Measurements from ENCODE around the gene RGPD4. TPM values are rescaled to one million over a fixed set of nuclear protein-coding genes. Genes with fewer than 3 reads are reported as not detected.
"Not testable (repeated sequence)": the region's sequence is repeated elsewhere in the genome, so short reads cannot be mapped to it uniquely, and the experiment has no call there.

RGPD4 gene
- total RNA-seq, 1 donor from 2014 or later: not detected

DNA sequence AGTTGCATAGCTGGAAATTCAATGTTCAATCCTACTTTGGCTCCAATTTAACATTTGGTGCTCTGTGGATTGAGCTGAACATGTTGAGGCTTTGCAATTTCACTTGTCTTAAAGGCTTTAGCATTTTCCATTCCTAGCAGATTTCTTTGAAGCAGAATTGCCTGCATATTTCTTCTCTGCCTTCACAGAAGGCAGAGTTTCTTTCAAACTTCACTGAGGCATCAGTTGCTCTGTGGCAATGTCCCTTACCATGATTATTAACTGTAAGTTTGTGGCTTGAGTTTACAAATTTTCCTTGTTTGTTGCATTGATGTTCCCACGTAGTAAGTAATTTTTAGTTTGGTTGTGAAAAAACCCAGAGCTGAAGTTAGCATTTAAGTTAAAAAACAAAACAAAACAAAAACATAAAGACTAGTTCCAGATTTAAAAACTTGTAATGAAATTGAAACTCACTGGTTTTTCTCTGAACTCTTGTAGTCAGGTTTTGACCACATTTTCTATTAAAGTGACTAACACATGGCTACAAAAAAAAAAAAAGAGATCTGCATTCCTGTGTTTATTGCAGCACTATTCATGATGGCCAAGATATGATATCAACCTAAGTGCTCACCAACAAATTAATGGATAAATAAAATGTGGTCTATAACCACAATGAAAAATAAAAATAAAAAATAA is 90.1 kb downstream of the RGPD4 start:
- H3K36me3 ChIP-seq (ENCODE audit: control insufficient read depth, insufficient read depth, low read length); DNase-seq (ENCODE audit: low read depth); H3K4me3 ChIP-seq (ENCODE audit: low read depth, low read length); H3K27me3 ChIP-seq (ENCODE audit: control insufficient read depth, insufficient read depth, low read length); FAIRE-seq: not testable (repeated sequence)

DNA sequence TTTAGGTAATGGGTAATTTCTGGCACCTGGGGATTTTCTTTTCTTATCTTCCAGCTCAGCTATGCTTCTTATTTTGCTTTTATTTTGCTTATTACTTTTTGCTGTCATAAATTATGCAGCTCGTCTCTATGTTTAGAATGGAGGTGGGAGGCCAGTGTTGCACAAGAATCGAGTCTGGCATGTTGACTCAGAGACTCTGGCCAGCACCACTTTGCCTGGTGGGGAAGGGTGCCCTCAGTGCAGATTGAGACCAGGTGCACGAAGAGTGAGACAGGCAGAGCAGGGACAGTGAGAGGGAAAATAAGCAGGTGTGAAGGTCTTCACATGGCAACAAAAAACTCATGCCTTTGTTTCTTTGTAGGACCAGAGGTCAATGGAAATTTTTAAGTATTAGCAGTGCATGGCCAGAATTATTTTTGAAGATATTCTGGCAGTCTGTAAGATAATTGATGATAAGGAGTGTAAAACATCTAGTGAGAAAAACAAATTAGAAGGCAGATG is 100.4 kb downstream of the RGPD4 start:
- DNase-seq (ENCODE audit: low read depth) (no peak), FAIRE-seq (no peak)
- TF ChIP-seq, protein P1, sequence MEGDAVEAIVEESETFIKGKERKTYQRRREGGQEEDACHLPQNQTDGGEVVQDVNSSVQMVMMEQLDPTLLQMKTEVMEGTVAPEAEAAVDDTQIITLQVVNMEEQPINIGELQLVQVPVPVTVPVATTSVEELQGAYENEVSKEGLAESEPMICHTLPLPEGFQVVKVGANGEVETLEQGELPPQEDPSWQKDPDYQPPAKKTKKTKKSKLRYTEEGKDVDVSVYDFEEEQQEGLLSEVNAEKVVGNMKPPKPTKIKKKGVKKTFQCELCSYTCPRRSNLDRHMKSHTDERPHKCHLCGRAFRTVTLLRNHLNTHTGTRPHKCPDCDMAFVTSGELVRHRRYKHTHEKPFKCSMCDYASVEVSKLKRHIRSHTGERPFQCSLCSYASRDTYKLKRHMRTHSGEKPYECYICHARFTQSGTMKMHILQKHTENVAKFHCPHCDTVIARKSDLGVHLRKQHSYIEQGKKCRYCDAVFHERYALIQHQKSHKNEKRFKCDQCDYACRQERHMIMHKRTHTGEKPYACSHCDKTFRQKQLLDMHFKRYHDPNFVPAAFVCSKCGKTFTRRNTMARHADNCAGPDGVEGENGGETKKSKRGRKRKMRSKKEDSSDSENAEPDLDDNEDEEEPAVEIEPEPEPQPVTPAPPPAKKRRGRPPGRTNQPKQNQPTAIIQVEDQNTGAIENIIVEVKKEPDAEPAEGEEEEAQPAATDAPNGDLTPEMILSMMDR (IDR thresholded peaks at IDR 0.05; ENCODE audit: insufficient read depth, low read length, severe bottlenecking): no peak
- H3K36me3 ChIP-seq (ENCODE audit: control insufficient read depth, insufficient read depth, low read length): no peaks in the 10 kb centered on the region
- H3K27me3 ChIP-seq (ENCODE audit: control insufficient read depth, insufficient read depth, low read length): no peaks in the 10 kb centered on the region
- no peak overlapping the region for H3K4me3 ChIP-seq (ENCODE audit: low read depth, low read length)

DNA sequence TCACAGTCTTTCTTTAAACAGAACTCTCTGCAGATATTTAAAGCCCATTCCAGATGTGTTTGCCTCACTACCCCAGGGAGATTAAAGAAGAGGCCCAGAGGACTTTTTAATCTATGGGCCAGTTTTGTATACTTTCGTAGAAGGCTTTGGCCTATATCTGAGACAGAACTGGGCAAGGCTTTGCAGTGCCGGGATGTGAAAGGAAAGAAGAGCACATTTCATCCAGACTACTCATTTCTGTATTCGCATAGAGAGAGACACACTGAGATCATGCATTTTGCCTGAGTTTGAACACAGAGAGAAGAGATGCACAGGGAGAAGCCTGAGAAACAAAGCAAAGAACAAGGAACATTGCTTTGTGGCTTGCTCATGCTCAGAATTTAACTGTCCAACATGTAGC is 104.7 kb downstream of the RGPD4 start:
- DNase-seq (ENCODE audit: low read depth) (no peak), FAIRE-seq (peak; percentile 18)
- H3K4me3 ChIP-seq (ENCODE audit: low read depth, low read length): no peak overlapping the region
- no peaks in the 10 kb centered on the region for H3K27me3 ChIP-seq (ENCODE audit: control insufficient read depth, insufficient read depth, low read length)
- TF ChIP-seq, protein P1 (IDR thresholded peaks at IDR 0.05; ENCODE audit: insufficient read depth, low read length, severe bottlenecking): no peak
- H3K36me3 ChIP-seq (ENCODE audit: control insufficient read depth, insufficient read depth, low read length): no peaks in the 10 kb centered on the region

DNA sequence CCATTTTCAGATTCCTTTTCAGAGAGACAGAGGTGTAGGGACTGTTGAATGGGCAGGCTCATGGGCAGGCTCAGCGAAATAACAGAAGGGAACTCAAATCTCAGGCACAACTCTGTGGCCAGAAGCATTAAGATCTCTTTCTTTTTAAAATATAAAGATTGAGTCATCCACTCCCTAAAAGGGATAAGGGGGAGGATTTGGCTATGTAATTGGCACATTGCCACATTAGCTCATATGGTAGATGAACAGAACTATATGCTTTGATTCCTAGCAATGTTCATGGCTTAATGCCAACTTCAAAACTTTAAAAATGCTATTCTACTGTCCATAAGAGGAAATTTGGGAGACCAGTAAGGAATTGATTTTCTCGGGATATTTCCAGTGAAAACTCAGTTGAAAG is 105.8 kb downstream of the RGPD4 start:
- Histone ChIP-seq H3K36me3 (ENCODE audit: control insufficient read depth, insufficient read depth, low read length) (no peaks in the 10 kb centered on the region), H3K27me3 (ENCODE audit: control insufficient read depth, insufficient read depth, low read length) (no peaks in the 10 kb centered on the region), H3K4me3 (ENCODE audit: low read depth, low read length) (no peak overlapping the region)
- FAIRE-seq (no peak), DNase-seq (ENCODE audit: low read depth) (peak; percentile 65)
- TF ChIP-seq, protein P1 (IDR thresholded peaks at IDR 0.05; ENCODE audit: insufficient read depth, low read length, severe bottlenecking): no peak

DNA sequence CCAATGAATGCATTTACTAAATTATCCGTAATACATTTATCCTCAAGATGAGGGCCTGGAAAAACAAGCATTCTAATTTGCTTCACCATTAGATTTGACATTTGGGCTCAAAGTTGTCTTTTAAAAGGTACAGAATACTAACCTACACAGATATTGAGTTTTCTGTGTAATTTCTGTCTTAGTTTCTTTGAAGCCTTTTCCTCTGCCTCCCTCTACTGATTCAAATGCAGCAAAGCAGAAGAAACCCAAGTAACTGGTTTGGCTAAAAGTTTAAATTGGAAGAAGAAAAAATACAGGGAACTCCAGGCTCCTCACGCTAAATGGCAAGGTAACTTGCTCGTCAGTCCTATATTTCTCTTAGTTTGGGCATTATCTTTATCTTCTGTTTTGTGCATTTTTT is 106.3 kb downstream of the RGPD4 start:
- Histone ChIP-seq H3K27me3 (ENCODE audit: control insufficient read depth, insufficient read depth, low read length) (no peaks in the 10 kb centered on the region), H3K4me3 (ENCODE audit: low read depth, low read length) (no peak overlapping the region), H3K36me3 (ENCODE audit: control insufficient read depth, insufficient read depth, low read length) (no peaks in the 10 kb centered on the region)
- DNase-seq (ENCODE audit: low read depth) (peak; percentile 7), FAIRE-seq (no peak)
- TF ChIP-seq, protein P1 (IDR thresholded peaks at IDR 0.05; ENCODE audit: insufficient read depth, low read length, severe bottlenecking): peak; percentile 19

DNA sequence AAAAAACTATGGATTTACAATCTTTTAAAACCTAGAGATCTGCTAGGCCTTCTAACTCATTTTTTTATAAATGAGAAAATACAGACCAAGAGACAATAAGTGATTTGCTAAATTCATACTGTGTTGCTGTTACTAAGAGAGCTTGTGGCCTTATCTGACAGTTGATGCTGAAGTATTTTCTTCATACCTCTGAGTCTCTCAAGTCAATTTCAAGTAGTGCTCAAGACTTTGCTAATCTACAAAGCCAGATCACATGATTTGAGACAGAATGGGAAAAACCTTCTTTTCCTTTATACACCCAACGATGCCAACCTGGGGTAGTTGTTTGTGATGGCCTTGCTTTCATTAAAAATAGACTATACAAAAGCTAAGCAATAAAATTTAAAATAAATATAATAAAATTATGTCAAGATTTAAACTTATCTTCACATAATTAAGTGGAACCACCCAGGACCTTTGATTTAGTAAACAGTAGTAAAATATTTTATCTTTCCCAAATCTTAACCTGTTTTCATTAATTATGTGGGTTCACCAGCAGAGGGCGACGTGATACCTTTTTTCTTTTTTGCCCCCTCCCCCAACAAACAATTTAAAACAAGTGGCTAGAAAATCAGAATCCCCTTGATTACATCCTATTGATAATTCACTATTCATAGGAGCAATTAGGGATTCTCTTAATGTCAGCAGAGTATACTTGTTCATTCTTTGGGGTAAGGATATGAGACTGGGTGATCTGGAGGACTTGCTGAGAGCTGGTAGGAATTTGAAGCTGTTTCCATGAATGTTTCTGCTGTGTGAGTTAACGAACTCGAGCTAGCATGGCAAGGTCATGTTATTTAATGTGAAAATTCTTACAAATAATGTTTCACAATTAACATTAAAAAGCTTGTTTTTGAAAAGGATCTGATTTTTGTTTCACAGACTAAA is 110.0 kb downstream of the RGPD4 start:
- DNase-seq (ENCODE audit: low read depth): peak; percentile 12
- Histone ChIP-seq H3K4me3 (ENCODE audit: low read depth, low read length) (no peak overlapping the region), H3K27me3 (ENCODE audit: control insufficient read depth, insufficient read depth, low read length) (no peaks in the 10 kb centered on the region), H3K36me3 (ENCODE audit: control insufficient read depth, insufficient read depth, low read length) (no peaks in the 10 kb centered on the region)
- FAIRE-seq: no peak
- TF ChIP-seq, protein P1 (IDR thresholded peaks at IDR 0.05; ENCODE audit: insufficient read depth, low read length, severe bottlenecking): peak; percentile 28

All from bronchial epithelial cell (primary cell).